Activated CD4-positive, alpha-beta memory T cell treated with anti-CD3 and anti-CD28 coated beads for 36 hours (primary cell): ENCODE data around the gene CHIT1. TPM values are rescaled to one million over a fixed set of nuclear protein-coding genes. Genes with fewer than 3 reads are reported as not detected.

Experiments used
- CTCF ChIA-PET: fragments of 350-600 bp; sonication (Branson Sonifier 250); formaldehyde crosslinking; loops from one replicate; lab custom pipeline; 2021; ENCODE audit warnings: antibody characterized with exemption, inconsistent platforms; lab: Charles Lee
- POLR2A ChIA-PET: fragments of 350-600 bp; sonication (Branson Sonifier 250); formaldehyde crosslinking; loops from one replicate; lab custom pipeline; 2021; ENCODE audit warnings: antibody characterized with exemption; lab: Charles Lee
- DNase-seq: peaks from one replicate; pipeline ENCODE4 v3.0.0-alpha.2; 2020
- H3K27ac Mint-ChIP-seq: one replicate; pipeline ENCODE4 v1.8.0; 2021; ENCODE audit warnings: mixed read lengths
- H3K27me3 Mint-ChIP-seq: one replicate; pipeline ENCODE4 v1.8.0; 2021; ENCODE audit warnings: mixed read lengths
- H3K36me3 Mint-ChIP-seq: one replicate; pipeline ENCODE4 v1.8.0; 2021; ENCODE audit warnings: mixed read lengths
- H3K4me1 Mint-ChIP-seq: one replicate; pipeline ENCODE4 v1.8.0; 2021; ENCODE audit warnings: low read depth, mixed read lengths
- H3K4me3 Mint-ChIP-seq: one replicate; pipeline ENCODE4 v1.8.0; 2021; ENCODE audit warnings: mild to moderate bottlenecking, mixed read lengths
- H3K9me3 Mint-ChIP-seq: one replicate; pipeline ENCODE4 v1.8.0; 2021; ENCODE audit warnings: mixed read lengths
- intact Hi-C: fragments of 100-400 bp; cut with micrococcal nuclease; formaldehyde crosslinking; loops from one replicate; pipeline ENCODE4 v1.15.1; 2023
- total RNA-seq, 2 experiments: library from RNA; stranded (reverse); gene quantifications; one replicate each; pipeline ENCODE4 v1.2.3, GENCODE V29; 2021

Gene CHIT1
- under 1 TPM; 0.19 to 0.53 TPM for total RNA-seq

GRCh38 chr1:203229471-203230135 lies at the start of gene CHIT1:
Gene CHIT1, minus strand, starts transcription at chr1:203229673. Its CDS starts 37 bp downstream, at chr1:203229636.
- no peak within 1 kb of the TSS for H3K27ac Mint-ChIP-seq
- peaks cover 11% of the 10 kb centered on the region for H3K9me3 Mint-ChIP-seq
- H3K4me1 Mint-ChIP-seq = no peaks in the 10 kb centered on the region
- DNase-seq = no peak
- H3K4me3 Mint-ChIP-seq = no peak within 1 kb of the TSS
- intact Hi-C loops = no loop called here
- peaks cover 12% of the 10 kb centered on the region for H3K27me3 Mint-ChIP-seq
- H3K36me3 Mint-ChIP-seq = peaks cover under 1% of the 10 kb centered on the region
- ChIA-PET CTCF (interaction anchor here (1.0 kb wide), 1 partner anchor 275 kb away, joined by 3 read pairs; no protein-coding TSS in a partner anchor), POLR2A (no interaction called here)

DNA sequence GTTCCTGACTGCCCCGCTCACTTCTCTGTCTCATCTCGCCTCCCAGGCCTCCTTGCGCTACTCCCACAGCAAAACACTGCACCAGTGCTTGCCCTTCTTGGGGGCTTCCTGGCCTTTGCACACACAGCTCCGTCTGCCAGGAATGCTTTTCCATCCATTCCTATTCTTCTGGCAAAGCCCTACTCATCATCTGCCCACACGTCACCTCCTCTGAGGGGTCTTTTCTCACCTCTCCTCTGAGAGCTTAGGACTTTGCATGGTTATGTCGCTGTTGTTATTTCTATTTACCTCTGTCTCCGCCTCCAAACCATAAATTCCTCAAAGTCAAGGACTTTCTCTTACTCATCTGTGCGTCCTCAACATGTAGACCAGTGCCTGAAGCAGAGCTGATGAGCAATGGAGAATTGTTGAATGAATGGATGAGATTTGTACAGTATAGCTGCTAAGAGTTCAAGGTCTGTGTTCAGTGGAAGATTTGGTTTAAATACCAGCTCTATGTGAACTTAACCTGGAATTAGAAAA lies 49.5 kb upstream of the CHIT1 start:
- CTCF ChIA-PET = interaction anchor here (0.7 to 21.6 kb wide), 4 partner anchors 6 to 374 kb away, joined by 3 to 356 read pairs (median 180); no protein-coding TSS in a partner anchor
- H3K4me1 Mint-ChIP-seq = peaks cover 58% of the 10 kb centered on the region
- no peak for DNase-seq
- no peaks in the 10 kb centered on the region for H3K36me3 Mint-ChIP-seq
- peak overlapping the region; percentile 42 for H3K27ac Mint-ChIP-seq
- intact Hi-C loops = loop anchor here (1.0 kb wide), 1 partner anchor 10 kb away; no protein-coding TSS in a partner anchor
- no peaks in the 10 kb centered on the region for H3K27me3 Mint-ChIP-seq
- no peaks in the 10 kb centered on the region for H3K9me3 Mint-ChIP-seq
- POLR2A ChIA-PET = interaction anchor here (0.9 to 3.6 kb wide), 3 partner anchors 10 to 46 kb away, joined by 4 to 47 read pairs (median 24); partner anchors contain the start of gene BTG2
- H3K4me3 Mint-ChIP-seq = no peak overlapping the region

DNA sequence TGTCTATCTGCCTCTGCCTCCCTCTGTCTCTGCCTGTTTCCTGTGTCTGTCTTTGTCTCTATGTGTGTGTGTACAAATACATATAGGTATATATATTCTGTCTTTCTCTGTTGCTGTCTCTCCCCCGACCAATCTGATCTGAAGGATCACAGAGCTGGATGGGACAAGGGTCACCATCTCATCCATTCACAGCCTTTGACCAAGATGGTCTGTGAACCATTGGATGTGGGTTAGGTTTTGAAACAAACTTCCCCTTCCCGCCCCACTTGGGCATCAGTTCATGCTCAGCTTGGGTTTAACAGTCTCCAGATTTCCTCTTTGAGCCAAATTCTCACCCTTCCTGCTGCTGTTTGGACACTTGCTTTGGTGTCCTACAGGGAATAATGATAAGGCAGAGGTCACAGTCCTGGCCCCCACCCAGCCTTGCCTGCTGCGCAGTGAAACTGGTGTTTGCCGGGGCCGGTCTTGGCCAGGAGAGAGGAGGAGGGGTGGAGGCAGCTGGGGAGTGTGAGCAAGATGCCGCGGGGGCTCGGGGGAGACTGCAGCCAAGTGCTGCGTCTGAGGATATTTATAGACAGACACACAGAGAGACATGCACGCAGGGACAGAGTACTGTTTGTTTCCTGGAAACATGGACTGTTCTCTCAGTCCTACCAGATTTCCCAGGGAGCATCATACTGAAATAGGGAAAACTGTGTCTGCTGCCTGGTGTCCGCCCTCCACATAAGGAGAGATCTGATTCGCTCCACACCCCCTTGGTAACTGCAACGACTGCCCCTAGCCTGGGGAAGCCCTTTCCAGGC lies 48.8 kb upstream of the CHIT1 start:
- Mint-ChIP-seq H3K36me3 (no peaks in the 10 kb centered on the region), H3K27me3 (no peaks in the 10 kb centered on the region), H3K4me1 (peaks cover 65% of the 10 kb centered on the region), H3K9me3 (no peaks in the 10 kb centered on the region), H3K27ac (peak overlapping the region; percentile 85), H3K4me3 (peak overlapping the region; percentile 44)
- no peak for DNase-seq
- ChIA-PET POLR2A (interaction anchor here (0.8 to 3.6 kb wide), 5 partner anchors 10 to 48 kb away, joined by 3 to 47 read pairs (median 8); partner anchors contain the start of gene BTG2), CTCF (interaction anchor here (0.7 to 21.6 kb wide), 6 partner anchors 5 to 61 kb away, joined by 3 to 356 read pairs (median 12); no protein-coding TSS in a partner anchor)
- intact Hi-C loops = loop anchor here (1.0 kb wide), 1 partner anchor 11 kb away; no protein-coding TSS in a partner anchor

DNA sequence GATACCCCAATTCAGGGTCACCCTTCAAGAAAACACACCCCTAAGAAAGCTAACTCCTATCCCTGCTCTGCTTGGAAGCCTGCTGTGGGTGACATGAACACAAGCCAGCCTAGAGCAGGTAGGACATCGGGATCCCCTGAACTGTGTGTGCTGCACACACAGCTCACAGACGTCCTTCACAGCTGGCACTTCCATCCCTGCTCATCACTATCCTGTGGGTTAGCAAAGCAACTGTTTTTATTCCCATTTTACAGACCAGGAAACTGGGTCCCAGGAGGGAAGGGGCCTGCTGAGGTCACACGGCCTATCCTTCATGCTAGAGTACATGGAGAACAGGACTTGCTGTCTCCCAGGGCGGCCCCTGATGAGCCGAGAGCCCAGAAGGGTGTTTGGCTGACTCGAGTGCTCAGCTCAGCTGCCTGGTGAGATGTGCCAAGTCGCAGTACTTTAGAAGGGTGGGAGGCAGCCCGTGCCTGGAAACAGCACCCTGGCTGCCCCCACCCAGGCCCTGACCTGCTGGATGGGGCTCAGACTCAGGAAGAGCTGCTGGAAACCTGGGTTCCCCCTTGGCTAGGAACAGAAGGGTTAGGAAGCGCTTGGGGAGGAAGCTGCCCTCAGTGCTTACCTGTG lies 47.6 kb upstream of the CHIT1 start:
- Mint-ChIP-seq H3K9me3 (no peaks in the 10 kb centered on the region), H3K36me3 (no peaks in the 10 kb centered on the region), H3K27me3 (no peaks in the 10 kb centered on the region), H3K27ac (peak overlapping the region; percentile 85), H3K4me1 (peaks cover 67% of the 10 kb centered on the region), H3K4me3 (no peak overlapping the region)
- ChIA-PET CTCF (interaction anchor here (0.6 to 21.6 kb wide), 11 partner anchors 4 to 211 kb away, joined by 3 to 356 read pairs (median 6); no protein-coding TSS in a partner anchor), POLR2A (interaction anchor here (0.8 to 3.6 kb wide), 5 partner anchors 12 to 50 kb away, joined by 3 to 47 read pairs (median 8); partner anchors contain the start of gene BTG2)
- DNase-seq = no peak
- intact Hi-C loops = no loop called here

- CTCF ChIA-PET = interaction anchor here (0.9 to 21.6 kb wide), 7 partner anchors 3 to 211 kb away, joined by 4 to 356 read pairs (median 15); no protein-coding TSS in a partner anchor
- Mint-ChIP-seq H3K36me3 (no peaks in the 10 kb centered on the region), H3K27ac (no peak overlapping the region)
These were observed 46.9 kb upstream of the CHIT1 start for GRCh38 chr1:203276408-203276807.

GRCh38 chr1:203275656-203276272 lies 46.3 kb upstream of the CHIT1 start:
- H3K27me3 Mint-ChIP-seq = no peaks in the 10 kb centered on the region
- peaks cover 74% of the 10 kb centered on the region for H3K4me1 Mint-ChIP-seq
- intact Hi-C loops = no loop called here
- H3K4me3 Mint-ChIP-seq = no peak overlapping the region
- DNase-seq = no peak
- POLR2A ChIA-PET = interaction anchor here (1.5 to 3.9 kb wide), 3 partner anchors 13 to 49 kb away, joined by 8 to 51 read pairs (median 9); partner anchors contain the start of gene BTG2
- H3K36me3 Mint-ChIP-seq = no peaks in the 10 kb centered on the region
- no peak overlapping the region for H3K27ac Mint-ChIP-seq
- CTCF ChIA-PET = interaction anchor here (0.9 to 21.6 kb wide), 9 partner anchors 3 to 212 kb away, joined by 4 to 356 read pairs (median 10); no protein-coding TSS in a partner anchor
- no peaks in the 10 kb centered on the region for H3K9me3 Mint-ChIP-seq

More at GRCh38 chr1:203276408-203276807, 46.9 kb upstream of the CHIT1 start:
- POLR2A ChIA-PET = interaction anchor here (1.6 to 3.9 kb wide), 4 partner anchors 12 to 50 kb away, joined by 7 to 51 read pairs (median 28); no protein-coding TSS in a partner anchor
- H3K4me1 Mint-ChIP-seq = peaks cover 69% of the 10 kb centered on the region
- H3K27me3 Mint-ChIP-seq = no peaks in the 10 kb centered on the region
- no peak for DNase-seq
- intact Hi-C loops = no loop called here
- no peaks in the 10 kb centered on the region for H3K9me3 Mint-ChIP-seq
- no peak overlapping the region for H3K4me3 Mint-ChIP-seq

DNA sequence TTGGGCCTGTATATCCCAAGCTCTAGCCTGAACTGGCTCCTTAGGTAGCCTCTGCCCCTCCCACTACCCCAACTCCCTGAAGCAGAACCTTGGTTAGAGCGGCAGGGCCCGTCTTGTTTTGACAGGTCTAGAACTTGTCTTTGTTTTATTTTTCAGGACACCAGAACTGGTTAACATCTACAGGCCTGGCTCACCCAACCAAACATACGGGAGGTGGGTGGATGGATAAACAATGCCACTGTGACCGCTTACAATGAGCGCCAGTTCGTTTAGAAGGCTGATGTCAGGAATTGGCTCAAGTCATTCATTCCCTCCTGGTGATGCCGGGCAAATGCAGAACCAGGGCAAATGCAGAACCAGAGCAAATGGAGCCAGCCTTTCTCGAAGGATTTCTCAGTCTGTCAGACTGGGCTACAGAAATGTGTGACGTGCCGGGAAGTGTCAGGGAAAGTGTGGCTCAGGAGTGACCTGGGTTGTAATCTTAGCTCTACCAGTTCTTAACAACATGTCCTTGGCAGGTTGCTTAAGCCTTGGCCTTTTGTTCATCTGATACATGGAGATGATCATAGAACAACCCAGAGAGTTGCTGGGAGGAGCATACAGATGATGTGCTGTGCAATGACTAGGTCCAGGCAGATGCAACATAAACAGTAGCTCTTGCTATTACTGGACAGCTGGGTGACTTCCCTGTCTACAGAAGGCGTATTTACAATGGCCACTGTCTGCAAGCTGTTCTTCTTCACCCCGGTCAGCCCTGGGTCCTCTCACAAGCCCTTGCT lies 45.3 kb upstream of the CHIT1 start:
- Mint-ChIP-seq H3K27me3 (no peaks in the 10 kb centered on the region), H3K4me1 (peaks cover 73% of the 10 kb centered on the region), H3K4me3 (no peak overlapping the region)

GRCh38 chr1:203273869-203274602 lies 44.6 kb upstream of the CHIT1 start:
- Mint-ChIP-seq H3K9me3 (no peaks in the 10 kb centered on the region), H3K36me3 (no peaks in the 10 kb centered on the region), H3K27ac (peak overlapping the region; percentile 72), H3K4me3 (peak overlapping the region; percentile 63), H3K4me1 (peaks cover 71% of the 10 kb centered on the region), H3K27me3 (no peaks in the 10 kb centered on the region)
- no peak for DNase-seq
- intact Hi-C loops = loop anchor here (1.0 kb wide), 4 partner anchors 13 to 64 kb away; partner anchors contain the start of gene BTG2
- ChIA-PET POLR2A (interaction anchor here (0.9 to 3.9 kb wide), 6 partner anchors 14 to 50 kb away, joined by 3 to 51 read pairs (median 4); partner anchors contain the start of gene BTG2), CTCF (interaction anchor here (0.7 to 13.5 kb wide), 11 partner anchors 12 to 235 kb away, joined by 3 to 847 read pairs (median 5); no protein-coding TSS in a partner anchor)

More for the DNA sequence above, 45.3 kb upstream of the CHIT1 start:
- intact Hi-C loops = no loop called here
- ChIA-PET CTCF (interaction anchor here (0.7 to 13.5 kb wide), 10 partner anchors 11 to 236 kb away, joined by 3 to 356 read pairs (median 4); no protein-coding TSS in a partner anchor), POLR2A (interaction anchor here (0.9 to 3.9 kb wide), 6 partner anchors 14 to 49 kb away, joined by 3 to 51 read pairs (median 4); partner anchors contain the start of gene BTG2)
- no peak for DNase-seq
- H3K27ac Mint-ChIP-seq = peak overlapping the region; percentile 72
- H3K9me3 Mint-ChIP-seq = no peaks in the 10 kb centered on the region
- no peaks in the 10 kb centered on the region for H3K36me3 Mint-ChIP-seq

DNA sequence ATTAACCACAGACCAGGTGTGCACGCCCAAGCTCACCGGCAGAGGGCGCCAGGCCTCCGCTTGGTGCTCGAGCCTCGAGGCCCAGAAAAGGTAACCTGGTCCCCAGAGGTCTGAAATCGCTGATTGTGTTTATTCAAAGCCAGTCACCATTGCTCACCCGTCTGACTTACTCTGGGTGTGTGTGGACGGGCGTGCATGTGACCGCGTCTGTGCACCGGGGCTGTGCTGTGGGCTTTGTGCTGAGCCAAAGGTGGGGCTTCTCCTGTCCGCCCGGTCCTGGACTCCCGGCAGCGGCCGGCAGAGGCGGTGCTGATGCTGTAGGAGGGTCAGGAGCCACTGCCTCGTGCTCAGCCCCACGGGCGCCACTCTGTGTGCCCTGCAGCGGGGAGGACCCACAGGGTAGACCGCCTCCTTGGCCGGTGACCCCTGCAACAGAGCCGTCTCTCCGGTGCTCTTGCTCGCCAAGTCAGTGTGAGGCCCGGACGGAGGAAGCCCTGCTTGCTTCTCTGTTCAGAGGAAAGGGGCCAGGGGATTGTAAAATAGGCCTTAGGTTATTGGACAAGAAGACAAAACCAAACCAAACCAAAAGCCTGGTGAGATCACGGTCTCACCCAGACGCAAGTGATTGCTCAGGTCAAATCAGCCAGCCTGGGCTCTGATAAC lies 43.9 kb upstream of the CHIT1 start:
- peak overlapping the region; percentile 63 for H3K4me3 Mint-ChIP-seq
- peaks cover 64% of the 10 kb centered on the region for H3K4me1 Mint-ChIP-seq
- no peaks in the 10 kb centered on the region for H3K36me3 Mint-ChIP-seq
- no peaks in the 10 kb centered on the region for H3K9me3 Mint-ChIP-seq
- ChIA-PET CTCF (interaction anchor here (0.7 to 13.5 kb wide), 11 partner anchors 13 to 527 kb away, joined by 3 to 847 read pairs (median 7); no protein-coding TSS in a partner anchor), POLR2A (interaction anchor here (0.7 to 3.9 kb wide), 8 partner anchors 15 to 214 kb away, joined by 3 to 51 read pairs (median 4); partner anchors contain the start of gene BTG2)
- H3K27me3 Mint-ChIP-seq = no peaks in the 10 kb centered on the region
- DNase-seq = peak; percentile 95
- H3K27ac Mint-ChIP-seq = peak overlapping the region; percentile 72
- intact Hi-C loops = loop anchor here (1.0 kb wide), 4 partner anchors 14 to 65 kb away; partner anchors contain the start of gene BTG2
